NCI-H526 (cell line): ENCODE results near the gene CTDNEP1.

Experiments
- DNase-seq, 2 experiments: peaks; one replicate each; lab custom pipeline; 2025; lab: John Stamatoyannopoulos, UW

The CTDNEP1 gene

DNA sequence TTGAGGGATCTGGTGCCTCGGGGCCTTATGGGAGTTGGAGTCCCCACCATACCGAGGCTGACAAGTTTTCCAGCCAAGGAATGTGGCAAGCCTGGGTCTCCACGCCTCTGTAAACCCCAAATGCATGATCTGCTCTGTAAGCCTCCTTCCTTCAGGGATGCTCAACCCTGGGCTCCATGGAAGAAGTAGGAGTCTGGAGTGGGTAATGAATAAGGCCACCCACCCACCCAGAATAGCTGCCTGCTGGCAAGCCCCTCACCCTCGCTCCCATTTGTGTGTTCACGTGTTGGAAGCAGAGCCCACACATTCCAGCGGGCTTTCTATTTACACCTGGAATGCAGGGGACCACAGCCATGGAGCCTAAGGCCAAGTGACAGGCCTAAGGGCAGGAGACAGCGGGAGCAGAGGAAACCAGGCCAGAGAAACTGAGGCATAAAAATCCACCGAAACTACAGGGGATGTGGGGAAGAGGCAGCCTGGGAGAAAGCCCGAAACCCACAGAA lies 36.3 kb downstream of the CTDNEP1 start:
- no peak for DNase-seq

DNA sequence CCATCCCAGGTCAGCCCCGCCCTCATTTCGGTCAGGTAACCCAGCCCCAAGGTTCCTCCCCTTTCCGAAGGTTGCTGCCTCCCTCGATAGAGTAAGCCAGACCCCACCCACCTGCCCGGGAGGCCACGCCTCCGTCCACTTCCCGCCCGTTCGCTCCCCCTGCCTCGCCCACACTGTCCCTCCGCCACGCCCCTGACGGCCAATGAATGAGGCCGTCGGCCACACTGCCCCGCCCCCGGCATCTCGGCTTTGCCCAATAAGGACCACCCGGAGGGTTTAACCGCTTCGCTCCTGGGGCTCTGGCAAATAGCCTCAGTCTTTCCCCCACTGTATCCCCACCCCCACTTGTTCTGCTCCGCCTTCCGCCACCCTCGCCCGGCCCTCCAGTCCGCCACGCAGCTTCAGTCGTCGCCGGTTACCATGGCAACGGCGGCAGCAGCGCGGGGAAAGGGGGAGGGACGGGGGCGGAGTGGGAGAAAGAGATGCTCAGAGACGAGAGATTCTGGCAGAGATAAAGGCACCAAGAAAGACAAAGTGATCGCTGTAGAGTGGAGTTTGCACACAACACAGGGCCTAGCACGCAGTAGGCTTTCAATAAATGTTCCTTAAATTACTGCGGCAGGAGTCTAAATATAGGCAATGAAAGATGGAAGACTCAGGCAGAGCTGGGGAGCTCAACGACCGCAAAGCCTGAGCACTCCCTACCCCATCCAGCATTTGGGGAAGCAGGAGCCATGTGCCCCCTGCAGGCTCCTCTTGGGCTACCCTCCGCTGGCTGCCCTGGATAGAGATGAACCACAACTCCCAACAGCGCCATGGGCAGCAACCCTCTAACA lies 37.0 kb downstream of the CTDNEP1 start:
- peak; percentile 92 to 98 for DNase-seq

DNA sequence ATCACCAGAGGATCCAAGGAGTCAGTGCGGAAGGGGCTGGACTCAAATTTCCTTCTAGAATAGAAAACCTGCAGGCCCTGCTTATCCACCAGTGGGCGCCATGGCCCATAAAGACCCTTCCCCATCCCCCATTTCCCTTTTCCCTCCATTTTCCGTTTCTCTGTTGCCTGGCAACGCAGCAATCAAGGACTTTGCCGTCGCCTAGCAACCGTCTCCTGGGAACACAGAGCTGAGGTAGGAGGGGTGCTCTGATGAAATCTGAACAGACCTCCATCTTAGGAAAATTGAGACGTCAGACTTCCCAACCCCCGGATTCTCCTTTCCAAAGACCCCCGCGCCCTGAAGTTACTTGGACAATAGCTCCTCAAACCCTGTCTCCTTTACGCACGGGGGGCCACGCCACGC lies 37.6 kb downstream of the CTDNEP1 start:
- DNase-seq, result peak; percentile 87 to 91

DNA sequence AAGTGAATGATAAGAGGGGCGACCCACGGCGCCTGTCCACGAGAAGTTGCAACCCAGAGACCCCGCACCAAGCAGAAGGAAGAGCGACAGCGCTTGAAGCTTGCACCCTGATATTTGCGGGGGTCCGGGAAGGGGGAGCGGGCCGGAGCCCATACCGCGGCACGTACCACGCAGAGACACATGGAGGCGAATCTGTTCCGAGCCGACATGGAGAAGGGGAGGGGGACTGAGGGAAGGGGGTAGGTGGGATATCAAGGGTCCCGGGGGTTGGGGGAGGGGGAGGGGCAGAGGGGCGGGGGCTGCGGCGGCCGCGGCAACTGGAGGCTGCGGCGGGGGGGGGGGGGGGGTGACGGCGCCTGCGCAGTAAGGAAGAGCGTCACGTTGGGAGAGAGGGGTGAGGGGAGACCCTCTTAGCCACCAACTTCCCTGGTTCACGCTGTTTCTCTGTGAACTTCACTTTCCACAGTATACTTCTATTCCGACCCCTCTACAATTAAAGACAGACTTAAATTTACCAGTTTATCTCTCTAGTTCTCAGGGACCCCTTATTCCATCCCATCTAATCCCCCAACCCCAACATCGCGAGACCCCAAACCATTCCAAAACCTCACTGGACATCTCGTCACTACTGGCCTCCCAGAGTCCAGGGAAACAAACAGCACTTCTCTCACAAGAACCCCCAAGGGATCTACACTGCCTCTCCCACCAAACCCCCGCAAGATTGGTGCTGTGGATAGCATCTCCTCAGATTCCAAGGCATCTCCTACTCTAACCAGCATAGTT lies 39.9 kb downstream of the CTDNEP1 start:
- DNase-seq, result no peak

DNA sequence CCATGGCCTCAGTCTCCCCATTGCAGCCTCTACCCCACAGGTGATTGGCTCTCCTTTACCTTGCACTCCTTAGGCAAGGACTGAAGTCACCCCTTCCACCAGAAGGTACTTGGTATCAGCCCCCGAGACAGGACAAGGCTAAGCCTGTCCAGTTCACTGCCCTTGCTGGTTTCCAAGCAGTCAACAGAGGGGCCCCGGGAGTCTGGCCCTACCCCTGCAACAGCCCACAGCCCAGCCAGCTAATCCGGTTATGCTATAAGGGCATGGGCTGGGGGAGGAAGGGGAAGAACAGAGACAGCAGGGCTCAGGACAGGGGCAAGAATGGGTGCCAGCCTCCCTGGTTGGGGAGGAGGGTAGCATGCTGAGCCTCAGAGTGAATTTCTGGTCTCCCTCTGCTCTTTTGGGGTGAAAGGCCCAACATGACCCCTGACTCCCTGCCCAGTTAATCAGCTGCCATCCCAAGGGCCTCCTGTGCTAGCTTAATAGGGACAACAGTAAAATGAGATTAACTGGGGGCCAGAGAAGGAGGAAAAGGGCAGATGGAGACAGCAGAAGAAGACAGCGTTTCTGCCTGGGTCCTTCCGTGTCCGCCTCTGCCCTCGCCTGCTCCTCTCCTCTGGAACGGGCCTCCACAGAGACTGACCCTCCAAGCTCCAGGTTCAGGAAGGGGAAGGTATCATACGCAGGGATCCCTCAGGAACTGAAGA lies 42.6 kb downstream of the CTDNEP1 start:
- no peak for DNase-seq

DNA sequence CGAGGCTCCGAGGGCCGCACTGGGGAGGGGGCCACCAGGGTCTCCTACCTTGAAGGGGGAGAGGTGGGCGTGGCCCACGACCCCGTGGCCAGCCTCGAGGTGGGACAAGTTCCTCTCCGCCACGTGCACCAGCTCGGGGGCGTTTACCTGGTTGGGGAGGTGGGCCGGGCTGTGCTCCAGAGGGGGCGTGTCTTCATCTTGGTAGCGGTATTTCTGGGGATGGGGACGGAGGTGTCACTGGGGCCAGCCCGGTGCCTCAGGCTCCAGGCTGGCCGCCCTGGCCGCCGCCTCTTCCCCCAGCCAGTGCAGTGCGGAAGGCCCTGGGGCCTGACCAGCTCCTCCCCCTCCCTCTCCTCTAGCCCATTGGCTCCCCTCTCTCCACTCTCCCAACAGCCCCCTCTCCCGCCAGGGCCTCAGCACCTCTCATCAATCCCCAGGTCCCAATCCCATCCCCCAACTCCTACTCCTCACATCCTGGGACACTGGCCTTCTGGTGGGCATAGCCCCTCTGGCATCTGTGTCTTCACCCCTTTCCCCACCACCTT lies 43.4 kb downstream of the CTDNEP1 start:
- DNase-seq, result no peak

DNA sequence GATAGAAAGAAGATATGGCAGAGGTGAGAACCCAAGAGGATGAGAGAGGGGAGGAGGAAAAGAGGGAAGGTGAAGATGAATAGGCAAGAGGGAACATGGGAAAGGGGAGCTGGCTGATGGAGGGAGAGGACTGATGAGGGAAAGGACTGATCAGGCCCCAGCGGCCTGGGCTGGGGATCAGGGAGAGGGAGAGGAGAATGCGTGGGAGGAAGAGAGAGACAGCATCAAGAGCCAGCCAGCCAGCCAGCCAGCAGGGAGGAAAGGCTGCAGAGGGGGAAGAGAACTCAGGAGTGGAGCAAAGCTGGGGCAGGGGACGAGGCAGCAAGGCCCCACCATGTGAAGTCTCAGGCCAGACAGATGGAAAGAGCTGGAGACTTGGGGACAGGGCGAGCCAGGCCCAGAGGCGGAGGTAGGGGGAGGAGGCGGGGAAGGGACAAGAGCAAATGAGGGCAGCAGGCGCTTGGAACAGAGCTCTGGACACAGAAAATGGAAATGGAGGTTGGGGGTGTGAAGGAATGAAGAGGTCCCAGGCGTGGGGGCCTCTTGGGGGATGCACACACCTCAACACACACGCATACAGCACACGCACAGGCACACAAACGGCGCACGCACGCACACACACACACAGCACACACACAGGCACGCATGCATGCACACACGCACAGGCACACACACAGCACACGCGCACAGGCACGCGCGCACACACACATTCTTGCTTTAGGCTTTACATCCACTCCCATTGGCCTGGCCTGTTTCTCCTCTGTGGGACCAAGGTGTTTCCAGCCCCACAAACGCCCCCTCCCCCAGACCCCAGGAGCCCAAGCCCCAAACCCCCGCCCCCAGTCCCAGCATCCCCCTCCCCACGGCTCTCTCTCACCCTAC lies 44.2 kb downstream of the CTDNEP1 start:
- no peak for DNase-seq

DNA sequence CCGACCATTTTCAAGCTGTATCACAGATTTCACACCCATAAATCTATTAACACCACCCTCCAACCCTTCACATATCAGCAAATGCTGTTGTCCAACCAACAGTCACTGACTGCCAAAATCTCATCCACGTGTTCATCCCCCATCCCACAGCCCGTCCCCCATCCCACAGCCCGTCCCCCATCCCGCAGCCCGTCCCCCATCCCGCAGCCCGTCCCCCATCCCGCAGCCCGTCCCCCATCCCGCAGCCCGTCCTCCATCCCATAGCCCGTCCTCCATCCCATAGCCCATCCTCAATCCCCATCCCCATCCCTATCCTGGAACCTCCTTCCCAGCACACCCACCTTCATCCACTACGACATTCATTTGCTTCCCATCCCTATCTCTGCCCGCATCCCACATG lies 46.0 kb downstream of the CTDNEP1 start:
- DNase-seq, result no peak

DNA sequence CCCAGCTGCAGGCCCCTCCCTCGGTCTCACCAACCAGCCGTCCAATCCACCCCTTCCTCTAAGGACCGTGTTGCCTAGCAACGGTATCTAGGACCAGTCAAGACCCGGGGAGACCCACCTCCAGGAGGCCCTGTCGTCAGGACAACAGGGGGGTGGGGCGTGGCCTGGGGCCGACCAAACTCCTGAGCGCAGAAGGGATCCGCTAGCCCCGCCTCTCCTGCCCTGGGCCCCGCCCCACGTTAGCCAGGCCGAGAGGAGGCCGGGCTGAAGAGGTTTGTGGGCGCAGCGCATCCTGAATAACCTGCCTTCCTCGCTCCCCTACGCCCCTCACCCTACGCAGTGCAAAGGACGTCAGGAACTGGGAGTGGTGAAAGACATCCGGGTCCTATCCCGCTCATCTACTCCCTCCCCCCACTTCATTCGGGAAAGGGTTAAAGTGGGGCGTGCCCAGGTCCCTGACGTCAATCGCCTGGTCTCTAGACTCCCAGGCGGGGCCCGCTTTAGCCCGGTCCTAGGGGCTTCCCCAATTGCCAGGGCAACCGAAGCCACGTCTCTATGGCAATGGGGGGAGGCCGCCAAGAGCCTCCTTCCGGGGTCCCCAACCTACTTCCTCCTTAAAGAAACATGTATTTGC lies 46.6 kb downstream of the CTDNEP1 start:
- peak; percentile 61 to 73 for DNase-seq

DNA sequence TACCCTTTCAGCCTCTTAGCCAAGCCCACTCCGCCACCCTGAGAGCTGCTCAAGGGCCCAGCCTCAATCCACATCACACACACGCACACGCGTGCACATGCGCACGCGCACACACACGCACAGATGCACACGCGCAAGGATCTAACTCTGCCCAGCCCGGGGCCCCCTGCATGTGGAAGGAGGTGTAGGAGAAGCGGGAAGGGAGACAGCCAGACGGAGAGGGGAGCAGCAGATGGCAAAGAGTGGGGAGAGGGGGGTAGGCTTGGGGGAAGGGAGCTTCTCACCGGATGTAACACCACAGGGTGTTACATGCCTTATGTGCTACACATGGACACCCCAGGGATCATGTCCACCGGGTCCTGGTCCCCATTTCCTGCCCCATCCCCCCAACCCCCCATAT lies 47.2 kb downstream of the CTDNEP1 start:
- no peak for DNase-seq

DNA sequence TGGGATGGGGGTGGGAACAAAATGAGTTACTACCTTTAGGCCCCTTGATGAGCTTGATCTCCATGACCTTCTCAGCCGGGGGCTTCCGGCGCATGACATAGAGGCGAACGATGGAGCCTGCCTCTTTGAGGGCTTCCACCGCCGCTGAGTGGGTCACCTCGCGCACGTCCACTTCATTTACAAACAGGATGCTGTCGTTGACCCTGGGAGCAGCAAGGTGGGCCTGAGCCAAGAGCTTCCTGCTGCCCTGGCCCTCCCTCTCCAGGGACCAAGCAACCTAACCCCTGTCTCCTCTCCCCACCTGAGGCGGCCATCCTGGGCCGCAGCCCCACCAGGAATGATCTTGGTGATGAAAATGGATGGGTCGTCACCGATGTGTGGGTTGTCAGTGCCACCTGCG lies 48.1 kb downstream of the CTDNEP1 start:
- DNase-seq, result no peak

DNA sequence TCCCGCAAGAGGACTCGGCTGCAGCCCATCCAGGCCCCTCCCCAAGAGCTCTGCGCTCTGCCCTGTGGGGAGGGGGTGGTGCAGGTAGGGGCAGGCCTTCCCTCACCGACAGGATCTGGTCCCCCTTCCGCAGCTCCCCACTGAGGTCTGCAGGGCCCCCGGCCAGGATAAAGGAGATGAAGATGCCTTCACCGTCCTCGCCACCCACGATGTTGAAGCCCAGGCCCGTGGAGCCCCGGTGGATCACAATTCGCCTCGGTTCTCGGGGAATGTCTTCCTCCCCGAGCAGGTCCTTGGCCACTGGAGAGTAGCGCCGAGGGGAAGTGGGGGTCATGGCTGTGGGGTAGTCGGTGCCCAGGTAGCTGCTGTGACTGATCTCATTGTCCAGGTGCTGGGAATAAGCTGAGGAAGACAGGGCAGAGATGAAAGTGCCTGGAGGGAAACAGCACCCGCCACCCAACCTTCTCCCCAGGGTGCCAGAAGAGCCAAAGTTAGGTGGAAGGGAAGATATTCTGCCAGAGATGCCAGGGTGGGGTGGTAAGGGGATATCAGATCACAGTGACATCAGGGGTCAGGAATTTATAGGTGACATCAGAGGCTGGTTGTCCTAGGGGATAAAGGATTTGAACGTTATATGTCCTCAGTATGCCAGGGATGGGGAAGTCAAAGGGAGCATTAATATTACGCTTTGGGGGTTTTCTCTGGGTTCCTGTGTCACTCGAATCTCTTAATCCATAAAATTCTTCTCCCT lies 54.7 kb downstream of the CTDNEP1 start:
- DNase-seq, result no peak

DNA sequence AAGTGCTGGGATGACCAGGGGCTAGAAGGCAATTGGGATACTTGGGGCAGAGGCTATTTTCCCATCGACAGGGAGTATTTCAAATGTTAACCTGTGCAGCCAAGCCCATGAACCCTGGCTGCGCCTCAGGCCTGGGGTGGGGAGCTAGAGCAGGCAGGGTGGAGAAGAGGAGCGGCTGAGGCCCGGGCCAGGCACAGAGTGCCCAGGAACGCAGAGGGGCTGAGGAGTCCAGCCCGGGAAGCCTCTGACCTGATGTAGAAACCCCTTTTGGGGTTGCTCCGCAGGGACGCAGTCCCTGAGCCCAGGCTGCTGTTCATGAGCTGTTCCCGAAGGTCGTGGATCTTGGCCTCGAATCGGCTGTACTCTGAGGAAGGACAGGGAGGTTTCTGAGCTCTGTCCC lies 55.6 kb downstream of the CTDNEP1 start:
- DNase-seq, result no peak
